GM18858 (cell line): ENCODE measurements around the gene LRMDA.

ENCODE experiments used
- ATAC-seq: cut with Tn5 transposase; IDR thresholded peaks from one replicate; pipeline ENCODE4 v1.9.1; 2021; ENCODE audit not compliant: unreplicated experiment

LRMDA gene

GRCh38 chr10:75803121-75803520 is 371.7 kb downstream of the LRMDA start:
- ATAC-seq: no peak

GRCh38 chr10:75803816-75804552 is 372.6 kb downstream of the LRMDA start:
- ATAC-seq: no peak

- no peak for ATAC-seq
These were observed 374.8 kb downstream of the LRMDA start for GRCh38 chr10:75806186-75806585.

GRCh38 chr10:75807456-75807855 is 376.0 kb downstream of the LRMDA start:
- no peak for ATAC-seq

DNA sequence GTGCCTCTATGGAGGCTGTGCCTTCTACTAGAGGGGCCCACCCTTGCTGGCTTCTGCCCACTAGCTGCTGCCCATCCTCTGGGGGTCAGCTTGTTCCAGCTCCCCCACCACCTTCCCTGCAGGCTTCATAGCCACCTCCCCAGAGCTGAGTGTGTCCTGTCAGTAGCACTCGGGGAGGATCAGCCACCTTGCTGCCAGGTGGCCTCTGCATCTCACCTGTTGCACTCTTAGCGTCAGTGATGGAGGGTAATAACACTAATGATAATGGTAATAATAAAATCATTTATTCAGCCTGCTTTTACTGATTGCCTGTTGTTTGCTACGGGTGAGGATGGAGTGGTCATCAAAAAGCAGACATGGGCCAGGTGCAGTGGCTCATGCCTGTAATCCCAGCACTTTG is 377.6 kb downstream of the LRMDA start:
- ATAC-seq: no peak

DNA sequence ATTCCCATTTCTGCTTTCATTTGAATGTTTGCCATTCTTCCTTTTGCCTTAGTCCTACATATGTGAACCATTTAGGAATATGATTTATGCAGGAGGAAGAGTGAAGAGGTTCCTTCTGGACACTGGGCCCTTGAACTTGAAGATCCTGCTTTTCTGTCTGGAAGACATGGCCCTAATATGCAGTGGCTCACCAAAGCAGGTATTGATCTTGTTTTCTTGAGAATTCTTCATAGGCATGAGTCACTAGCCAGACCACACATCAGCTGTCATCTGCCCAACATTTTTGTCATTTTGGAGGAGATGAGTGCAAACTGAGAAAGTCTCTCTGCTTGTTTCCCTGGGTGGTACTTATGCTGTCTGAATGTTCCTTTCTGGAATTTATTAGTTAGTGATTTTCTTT is 382.6 kb downstream of the LRMDA start:
- no peak for ATAC-seq

DNA sequence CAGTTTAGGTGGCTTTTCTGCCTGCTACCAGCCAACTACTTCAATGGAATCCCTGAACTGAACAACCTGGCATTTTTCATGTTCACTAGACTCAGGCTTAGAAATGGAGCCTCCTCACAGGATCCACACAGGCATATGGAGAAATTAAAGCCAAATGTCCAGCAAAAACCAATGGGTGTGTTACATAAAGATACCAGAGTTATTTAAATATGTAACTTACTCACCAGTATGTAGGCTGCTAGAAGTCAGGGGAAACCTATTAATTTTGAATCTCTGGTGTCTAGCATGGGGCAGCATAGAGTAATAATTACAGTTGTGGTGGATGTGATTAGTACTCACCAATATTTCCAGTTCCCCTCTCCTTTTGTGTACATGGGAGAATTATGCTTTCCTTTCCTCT is 383.6 kb downstream of the LRMDA start:
- ATAC-seq: no peak

DNA sequence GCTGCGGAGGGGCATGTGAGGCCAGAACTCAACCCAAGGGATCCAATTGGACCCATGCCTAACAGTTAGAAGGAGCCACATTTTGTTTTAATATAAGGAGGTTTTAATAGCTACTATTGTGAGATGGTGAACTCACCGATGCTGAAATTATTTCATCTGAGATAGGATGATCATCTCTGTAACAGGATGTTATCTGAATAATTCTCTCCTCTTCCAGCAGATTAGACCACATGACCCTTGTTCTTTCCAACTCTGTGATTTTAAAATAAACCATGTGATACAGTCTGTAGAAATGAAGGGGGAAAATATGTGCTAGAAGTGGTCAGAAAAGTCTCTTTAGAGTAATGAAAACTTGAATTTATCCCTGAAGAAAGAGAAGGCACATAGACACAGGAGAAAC is 385.8 kb downstream of the LRMDA start:
- no peak for ATAC-seq

DNA sequence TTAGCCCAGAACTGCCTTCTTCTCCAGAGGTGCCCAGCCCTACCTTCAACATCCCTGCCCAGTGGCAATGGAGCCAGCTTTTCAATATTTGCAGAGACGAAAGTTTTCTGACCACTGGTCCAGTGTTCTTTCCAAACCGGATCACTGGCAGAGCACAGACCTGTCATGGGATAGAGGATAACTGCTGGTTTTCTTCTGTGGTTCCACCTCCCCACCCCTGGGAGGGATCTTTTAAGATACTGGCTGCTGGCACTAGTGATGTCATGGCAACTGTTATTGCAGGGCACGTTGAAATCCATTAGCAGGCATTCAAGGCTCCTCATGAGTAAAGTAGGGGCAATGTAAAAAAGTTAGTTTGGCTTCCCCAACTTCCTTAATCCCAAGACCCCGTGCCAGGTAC is 387.1 kb downstream of the LRMDA start:
- ATAC-seq: no peak

DNA sequence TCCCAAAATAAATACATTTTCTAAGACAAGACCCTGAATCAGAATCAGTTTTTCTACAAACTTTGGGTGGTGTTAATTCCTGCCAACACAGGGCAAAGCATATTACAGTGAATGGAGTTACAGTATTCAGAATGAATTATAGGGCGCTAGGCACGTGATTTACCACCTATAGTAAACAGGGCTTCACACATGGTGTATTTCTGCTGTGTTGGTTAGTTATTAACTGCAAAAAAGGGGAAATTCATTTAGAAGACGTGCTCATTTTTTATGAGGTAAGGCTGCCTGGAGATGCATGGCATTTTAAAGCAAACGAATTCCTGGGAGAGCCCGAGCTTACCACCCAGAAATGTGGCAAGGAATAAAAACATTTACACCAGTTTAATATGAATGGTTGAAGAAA is 393.8 kb downstream of the LRMDA start:
- ATAC-seq: no peak

DNA sequence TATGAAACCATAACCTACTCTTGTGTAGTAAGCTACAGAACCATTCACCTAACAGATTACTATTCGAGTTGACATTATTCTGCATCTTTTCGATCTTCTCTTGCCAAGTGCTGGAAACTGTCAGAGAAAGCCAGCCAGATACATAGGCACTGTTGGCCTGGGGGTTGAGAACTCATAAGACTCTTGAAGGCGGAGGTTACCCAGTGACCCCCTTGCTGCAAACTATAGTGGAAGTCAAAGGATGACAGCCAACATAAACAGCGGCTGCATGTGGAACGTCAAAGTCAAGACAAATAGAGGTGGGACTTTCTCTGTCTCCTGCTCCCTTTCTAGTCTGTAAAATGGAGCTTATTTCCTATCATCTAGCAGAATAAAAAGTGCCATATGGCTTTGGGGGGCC is 394.2 kb downstream of the LRMDA start:
- ATAC-seq: no peak

DNA sequence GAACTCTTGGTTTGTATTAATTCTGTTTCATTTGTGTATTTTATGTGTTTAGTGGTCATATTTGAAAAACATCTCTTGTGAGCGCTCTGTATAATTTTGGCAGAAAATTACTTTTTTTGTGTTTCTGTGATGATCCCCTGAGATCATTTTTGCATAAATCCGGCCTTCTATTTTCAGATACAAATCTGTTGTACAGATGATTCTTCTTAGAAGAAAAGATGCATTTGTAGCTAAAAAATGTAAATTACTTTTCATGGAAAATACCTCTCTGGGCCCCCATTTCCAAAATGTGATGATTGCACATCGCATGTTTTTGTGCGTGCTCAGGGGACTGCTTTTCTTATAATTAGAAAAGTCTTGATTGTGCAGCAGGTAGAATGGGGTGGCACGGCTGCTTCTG is 395.4 kb downstream of the LRMDA start:
- ATAC-seq: no peak

DNA sequence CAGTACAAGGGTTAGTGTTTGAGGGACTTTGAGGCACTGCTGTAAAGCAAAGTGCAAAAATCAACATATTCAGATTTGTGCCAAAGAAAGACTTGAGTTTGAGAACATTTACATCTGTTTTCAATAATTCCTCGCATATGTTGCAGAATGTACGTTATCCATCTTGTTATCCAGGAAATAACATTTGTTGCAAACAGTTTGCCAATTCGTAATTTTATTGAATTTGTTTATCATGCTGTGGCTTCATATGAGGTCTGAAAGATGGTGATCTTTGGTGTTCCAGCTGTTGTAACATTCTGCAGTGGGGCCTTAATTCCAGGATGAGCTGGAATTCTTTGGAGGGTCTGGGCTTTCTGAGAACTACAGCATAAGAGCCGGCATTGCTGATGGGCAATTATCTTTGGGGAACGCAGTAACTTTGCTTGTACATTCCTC is 396.2 kb downstream of the LRMDA start:
- ATAC-seq: no peak

DNA sequence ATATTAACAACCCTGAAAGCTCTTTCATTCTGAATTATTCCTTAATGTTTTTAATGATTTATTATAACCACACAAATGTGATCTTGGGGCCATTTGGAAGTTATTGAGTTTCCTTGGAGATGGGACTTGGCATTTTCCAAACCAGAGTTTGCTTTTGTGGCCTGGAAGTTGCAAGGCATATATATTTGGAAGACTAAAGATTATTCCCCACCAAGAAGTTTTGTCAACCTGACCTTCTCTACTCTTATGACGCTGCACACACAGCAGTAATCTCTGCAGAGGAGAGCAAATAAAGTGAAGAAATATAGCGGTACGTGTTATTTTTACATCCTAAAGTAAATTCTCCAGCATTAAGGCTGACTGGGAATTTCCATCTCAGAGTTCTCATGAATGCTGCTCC is 397.0 kb downstream of the LRMDA start:
- no peak for ATAC-seq

GRCh38 chr10:75836064-75836463 is 404.6 kb downstream of the LRMDA start:
- ATAC-seq: no peak

DNA sequence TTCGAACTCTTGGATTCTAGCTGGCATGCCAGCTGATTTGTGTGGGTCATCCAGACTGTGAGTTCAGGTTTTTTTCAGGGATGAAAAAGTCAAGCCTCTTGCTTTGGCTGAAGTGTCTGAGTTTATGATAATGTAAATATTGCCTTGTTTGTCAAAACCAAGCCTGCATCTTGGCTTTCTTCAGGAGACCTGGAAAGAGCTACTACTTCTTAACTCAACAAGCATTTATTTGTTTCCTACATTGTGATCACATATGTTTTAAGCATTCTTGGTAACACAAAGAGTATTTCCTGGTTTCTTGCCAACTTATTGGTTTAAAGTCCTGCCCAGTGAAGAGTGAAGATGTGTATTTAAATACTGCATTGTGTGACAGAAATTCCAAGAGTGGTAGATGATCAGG is 407.1 kb downstream of the LRMDA start:
- ATAC-seq: no peak

DNA sequence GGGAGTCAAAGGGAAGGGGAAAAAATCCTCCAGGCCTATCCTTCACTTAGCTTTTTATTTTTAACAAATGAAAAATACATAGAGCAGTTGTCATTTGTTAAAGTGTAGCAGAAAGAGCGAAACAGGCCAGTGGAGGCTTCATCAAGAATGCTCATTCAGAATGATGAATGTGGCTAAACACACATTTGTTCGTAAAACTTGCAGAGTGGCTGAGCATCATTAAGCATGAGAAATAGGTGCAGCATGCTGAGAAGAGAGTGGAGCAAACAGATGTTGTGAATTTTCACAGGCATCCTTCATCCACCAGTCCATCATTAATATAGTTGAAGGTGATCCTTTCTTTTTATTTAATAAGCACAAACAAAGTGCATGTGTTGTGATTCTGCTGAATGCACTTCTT is 407.6 kb downstream of the LRMDA start:
- no peak for ATAC-seq

- ATAC-seq: no peak
These were observed 409.8 kb downstream of the LRMDA start for GRCh38 chr10:75841266-75841665.

DNA sequence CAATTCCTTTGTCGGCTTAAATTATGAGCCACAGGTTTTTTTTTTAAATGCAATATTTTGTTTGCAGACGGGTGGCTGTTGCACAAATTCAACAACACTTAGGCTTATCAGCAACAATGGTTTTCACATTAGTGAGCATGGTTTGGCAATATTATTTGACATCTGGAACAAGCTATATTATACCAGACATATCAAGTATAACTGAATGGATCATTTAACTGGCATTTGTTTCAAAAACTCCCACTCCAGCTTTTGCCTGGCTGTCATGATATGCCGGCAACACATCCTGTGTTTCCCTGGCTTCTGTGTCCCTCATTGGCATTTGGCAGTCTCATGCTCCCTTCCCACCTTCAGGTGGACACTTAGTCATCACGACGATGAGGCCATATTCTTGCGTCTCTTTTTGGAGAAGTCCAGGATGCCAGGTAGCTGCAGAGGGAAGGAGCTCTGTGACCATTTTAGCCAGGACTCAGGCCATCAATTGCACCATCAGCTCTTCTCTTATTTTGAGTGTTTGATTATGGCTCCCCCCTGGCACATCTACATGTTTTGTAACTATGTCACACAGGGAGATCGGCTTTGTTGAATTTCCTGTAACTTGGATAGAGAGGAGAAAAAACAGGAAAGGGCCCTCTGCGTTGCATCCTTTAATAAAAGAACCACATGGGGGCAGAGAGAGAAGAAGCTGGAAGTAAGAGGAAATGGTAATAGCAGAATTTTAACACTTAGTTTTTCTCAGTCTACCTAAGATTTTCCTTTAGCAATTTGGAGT is 413.9 kb downstream of the LRMDA start:
- ATAC-seq: no peak

GRCh38 chr10:75847477-75847876 is 416.1 kb downstream of the LRMDA start:
- ATAC-seq: no peak

- ATAC-seq: no peak
These were observed 420.3 kb downstream of the LRMDA start for GRCh38 chr10:75851580-75852345.
